NCI-H2081 (cell line): ENCODE results near the gene FSTL5.
A peak's percentile ranks its signal among the peaks of the same experiment; 100 is the strongest.
"Not testable (repeated sequence)": the region's sequence is repeated elsewhere in the genome, so short reads cannot be mapped to it uniquely, and the experiment has no call there.

Experiments
- DNase-seq, 2 experiments: peaks; one replicate each; lab custom pipeline; 2025; lab: John Stamatoyannopoulos, UW

The FSTL5 gene

DNA sequence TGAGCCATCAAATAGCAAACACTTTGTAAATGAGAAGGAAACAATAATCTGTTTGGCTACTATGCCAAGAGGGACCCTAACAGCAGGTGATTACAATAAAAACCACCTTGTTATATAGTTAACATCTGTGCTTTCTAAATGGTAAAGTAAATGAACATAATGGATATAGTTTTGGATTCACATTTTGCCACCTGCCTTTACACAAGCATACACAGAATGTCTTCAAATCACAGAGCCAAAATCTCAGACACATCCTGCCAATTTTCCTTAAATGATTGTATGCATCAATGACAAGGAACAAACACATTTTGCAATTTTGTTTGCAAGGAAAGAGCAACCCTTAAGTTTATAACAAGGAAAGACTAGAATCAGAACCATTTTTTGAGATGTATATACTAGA is 334.2 kb downstream of the FSTL5 start:
- DNase-seq, result peak; percentile 56 to 87

DNA sequence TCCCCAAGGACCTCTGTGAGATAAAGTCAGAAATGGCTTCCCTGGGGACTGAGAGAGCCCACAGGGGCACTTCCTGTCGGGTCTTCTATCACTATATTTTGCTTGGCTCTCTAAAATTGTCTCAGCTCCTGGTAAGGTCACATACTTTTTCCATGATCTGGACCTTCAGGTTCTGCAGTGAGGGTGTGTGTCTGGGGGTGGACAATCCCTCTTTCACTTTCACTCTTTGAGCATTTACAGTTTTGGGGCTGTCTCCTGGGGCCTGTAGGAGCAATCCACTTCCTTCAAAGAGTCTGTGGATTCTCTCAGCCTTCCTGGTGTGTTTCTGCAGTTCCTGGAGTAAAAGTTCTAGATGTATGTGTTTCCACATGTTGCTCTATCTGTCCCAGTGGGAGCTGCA is 335.7 kb downstream of the FSTL5 start:
- DNase-seq, result no peak

DNA sequence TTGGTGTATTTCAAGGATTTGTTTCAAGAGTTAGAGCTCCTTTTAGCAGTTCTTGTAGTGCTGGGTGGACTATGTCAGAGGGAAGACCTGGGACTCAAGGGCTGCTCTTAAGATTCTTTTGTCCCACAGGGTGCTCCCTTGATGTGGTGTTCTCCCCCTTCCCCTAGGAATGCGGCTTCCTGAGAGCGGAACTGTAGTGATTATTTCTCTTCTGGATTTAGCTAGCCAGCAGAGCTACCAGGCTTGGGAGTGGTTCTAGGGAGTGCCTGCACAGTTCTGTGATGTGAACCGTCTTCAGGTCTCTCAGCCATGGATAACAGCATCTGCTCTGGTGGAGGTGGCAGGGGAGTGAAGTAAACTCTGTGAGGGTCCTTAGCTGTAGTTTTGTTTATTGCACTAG is 336.8 kb downstream of the FSTL5 start:
- DNase-seq, result no peak

DNA sequence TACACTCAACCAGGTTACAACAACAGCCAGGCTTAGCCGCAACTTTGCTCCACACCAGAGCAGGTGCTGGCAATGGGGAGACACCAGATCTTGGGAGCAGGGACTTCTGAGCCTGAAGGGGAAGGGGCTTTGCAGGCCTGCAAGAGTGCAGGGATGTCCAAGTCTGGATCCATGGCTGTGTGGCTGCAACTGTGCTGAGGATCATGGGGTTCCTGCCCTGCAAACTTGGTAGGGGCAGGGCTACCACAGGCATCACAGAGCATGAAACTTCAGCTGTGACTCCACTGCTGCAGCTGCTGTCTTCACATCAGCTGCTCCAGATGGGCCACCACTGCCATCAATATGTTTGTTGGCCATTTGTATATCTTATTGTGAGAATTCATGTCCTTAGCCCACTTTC is 340.4 kb downstream of the FSTL5 start:
- no peak for DNase-seq

DNA sequence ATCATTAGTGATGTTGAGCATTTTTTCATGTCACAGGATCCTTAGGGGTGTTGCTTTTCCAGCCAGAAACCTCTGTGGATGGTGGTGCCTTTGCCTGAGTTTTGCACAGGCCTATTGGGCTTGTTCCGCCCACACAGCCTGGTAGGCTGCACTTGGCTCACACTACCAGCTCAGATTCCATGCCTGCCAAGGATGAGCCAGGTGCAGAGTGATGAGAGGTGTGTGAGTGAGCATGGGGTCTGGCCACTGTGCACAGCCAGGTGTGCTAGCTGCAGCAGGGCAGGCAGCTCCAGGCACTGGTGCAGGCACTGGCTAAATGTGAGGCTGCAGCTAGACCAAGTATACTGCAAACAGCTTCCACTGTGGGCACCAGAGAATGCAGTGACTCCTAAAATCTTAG is 341.6 kb downstream of the FSTL5 start:
- no peak for DNase-seq

DNA sequence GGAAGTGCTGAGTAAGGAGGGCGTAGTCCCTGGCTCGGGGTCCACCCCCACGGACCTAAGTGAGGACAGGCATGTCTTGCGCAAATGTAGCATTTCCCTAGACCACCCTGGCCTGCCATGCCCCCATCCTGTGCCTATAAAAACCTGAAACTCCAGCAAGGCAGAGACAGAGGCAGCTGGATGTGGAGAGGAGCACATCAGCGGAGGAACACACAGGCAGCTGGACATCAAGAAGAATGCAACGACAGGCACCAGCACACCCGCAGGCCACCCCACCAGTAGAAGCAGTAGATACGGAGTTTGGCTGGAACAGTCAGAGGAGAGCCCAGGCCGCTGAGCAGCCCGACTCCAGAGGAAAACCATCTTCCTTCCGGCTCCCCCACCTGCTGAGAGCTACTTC is 345.9 kb downstream of the FSTL5 start:
- DNase-seq, result no peak

DNA sequence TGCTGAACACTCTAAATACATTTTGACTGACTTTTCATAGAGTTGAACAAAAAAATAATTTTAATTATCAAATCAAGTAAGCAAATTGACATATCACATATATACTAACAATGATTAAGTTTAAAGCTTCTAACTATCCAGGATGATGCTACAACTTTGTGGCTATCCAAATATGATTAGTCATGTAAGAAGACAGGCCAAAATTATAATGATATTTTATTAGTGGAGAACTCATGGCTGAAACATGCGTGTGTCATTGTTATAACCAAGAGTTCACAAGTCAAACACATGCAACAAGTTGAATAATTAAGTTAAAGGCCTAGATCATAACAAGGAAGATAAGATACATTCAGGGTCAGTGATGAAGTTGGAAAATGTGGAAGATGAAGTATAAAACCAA is 346.8 kb downstream of the FSTL5 start:
- no peak for DNase-seq

DNA sequence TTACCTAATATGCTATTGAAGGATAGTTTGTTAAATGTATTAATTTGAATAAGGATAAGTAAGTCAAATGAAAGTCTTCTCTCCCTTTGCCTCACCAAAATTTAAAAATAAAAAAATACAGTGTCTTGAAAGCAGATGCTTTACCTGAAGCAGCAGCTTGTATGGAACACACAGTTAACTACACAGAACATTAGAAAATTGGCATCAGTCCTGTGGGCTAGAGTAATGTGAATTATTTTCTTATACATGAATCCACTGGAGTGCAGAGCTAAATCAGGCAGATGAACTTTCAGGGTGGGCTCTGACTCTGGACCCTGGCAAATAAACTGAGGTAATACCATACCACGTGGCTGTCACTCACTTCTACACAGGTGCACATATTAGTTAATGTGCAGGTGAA is 348.0 kb downstream of the FSTL5 start:
- no peak for DNase-seq

DNA sequence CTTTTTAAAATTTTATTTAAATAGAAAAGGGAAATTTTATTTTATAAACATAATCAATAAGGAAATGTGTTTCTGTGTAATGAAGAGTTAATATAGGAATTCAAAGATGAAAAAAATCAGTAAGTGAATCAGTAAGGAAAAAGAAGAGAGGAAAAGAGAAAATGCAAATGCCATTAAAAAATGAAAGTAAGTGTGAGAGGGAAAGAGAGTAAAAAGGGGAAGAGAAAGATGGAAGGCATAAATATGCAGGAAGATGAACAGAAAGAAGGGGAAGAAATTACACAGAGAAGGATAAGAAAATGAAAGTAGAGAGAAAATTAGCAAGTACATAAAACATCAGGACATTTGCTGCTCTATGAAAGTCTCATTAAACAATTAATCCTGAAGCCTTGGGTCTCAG is 349.9 kb downstream of the FSTL5 start:
- no peak for DNase-seq

DNA sequence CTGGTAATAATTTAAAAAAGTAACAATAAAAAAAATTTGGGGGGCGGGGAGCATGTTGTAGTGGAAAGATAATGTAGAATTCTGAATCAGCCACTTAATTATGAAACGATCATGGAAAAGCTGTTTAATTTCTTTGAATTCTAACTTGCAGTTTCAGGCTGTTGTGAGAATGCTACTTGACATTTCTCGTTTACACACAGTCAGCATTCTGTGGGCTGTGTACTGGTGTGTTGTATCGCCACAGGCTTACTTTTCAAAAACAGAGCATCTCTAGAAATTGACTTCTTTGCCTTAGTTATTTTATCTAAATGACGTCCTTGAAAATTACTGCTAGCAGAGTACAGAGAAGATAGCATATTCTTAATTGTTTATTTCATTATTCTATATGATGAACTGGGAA is 350.4 kb downstream of the FSTL5 start:
- no peak for DNase-seq

DNA sequence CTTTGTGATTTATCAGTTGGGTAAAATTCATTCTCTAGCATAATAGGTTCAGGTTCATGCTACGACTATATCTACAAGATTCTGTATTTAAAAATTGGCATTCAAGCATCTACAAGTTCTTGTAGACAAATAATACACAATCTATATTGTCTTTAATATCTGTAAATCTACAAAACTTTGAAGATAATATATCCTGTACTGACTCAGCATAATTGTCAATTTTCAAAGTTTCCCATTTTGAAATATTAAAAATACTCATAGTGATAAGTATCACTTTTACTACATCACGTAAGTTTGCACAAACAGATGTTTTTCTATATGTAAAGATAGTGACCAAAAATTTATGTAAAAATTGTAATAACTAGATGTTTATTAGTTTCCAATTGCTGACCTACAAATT is 360.6 kb downstream of the FSTL5 start:
- no peak for DNase-seq

DNA sequence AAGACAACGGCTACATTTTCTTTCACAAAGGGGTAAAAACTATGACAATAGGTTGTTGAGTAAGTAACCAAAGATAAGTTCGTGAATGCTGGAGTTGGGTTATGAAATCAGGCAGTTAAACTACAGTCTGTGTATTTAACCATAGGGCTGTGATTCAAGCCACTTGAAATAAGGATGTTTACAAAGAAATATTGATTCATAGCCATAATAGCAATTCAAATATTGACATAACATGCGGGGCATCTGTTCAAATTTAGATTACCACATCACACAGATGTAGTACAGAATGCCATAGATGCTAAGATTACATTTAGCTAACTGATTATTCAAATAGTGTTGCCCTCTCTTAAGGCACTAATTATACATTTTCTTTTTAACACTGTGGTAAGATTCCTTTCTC is 364.1 kb downstream of the FSTL5 start:
- peak; percentile 34 to 78 for DNase-seq

DNA sequence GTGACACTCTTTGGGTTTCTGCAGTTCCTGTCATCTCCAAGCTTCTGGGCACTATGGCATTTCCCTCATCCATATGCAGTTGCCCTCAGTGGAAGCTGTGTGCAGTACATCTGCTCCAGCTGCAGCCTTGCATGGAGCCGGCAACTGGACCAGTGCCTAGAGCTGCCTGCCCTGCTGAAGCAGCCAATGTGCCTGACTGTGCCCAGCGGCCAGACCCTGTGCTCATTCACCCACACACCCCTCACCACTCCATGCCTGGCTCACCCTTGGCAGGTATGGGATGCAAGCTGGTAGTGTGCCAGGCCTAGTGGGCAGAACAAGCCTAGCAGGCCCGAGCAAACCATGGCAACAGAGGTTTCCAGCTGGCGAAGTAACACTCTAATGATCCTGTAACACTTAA is 370.8 kb downstream of the FSTL5 start:
- DNase-seq, result no peak

DNA sequence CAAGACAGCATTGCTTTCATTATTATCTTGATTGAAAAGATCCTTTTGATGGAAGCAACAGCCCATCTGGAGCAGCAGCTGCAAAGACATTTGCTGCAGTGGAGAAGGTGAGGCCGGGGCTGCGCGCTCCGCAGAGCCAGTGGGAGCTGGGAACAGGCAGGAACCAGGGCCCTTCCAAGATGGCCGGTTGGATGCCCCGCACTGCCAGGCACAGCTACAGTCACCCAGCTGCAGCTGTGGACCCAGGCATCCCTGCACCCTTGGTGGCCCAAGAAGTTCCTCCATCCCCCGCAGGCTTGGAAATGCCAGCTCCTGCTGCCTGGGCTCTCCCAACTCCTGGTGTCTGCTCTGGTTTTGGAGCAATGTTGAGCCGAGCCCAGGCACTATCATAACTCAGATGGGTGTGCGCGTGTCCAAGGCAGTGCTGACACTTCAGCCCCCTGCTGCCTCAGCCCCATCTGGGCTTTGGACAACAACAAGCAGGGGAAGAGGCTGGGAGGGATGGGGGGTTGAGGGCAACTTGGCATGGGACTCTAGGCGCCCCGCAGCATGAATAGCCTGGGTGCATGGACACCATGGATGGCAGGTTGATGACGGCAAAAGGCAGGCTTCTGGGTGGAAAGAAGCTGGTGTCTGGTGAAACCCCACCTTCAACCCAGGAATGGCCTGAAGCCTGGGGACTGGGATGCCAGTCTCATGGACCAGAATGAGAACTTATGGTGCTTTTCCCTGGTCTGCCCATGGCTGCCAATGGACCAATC is 371.8 kb downstream of the FSTL5 start:
- no peak for DNase-seq

DNA sequence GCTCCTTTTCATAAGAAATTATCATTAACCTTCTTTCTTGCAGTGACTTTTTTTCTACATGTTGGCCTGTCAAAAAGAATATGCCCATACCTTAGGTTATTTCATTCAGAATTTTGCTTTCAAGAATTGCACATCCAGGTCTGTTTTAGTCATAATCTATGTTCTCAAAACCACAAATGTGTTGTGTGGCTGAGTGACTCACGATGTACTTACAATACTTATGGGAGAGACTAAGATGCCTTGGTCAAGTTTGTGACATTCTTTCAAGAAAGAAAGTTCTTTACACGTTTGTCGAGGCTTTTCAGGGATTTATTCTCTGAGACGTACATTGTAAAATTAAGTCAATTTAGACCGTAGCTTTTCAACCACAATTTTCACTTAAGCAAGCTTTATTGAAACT is 396.7 kb downstream of the FSTL5 start:
- no peak for DNase-seq

DNA sequence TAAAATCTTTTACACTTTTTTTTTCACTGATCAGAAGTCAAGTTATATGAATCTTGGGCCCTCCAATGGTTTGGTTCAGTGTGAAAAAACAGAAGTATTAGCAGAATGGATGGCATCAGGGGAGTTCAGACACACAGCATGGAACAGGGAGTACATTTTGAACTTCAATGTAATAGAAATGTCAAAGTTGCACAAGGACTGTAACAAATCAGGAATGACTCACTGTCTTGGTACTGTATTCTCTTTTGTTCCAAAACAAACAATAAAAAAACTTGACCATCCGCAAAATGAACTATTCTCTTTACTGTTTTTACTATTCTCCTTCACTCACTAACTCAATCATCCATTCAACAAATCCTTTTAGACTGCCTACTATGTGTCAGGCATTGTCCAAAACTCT is 401.0 kb downstream of the FSTL5 start:
- DNase-seq, result no peak

DNA sequence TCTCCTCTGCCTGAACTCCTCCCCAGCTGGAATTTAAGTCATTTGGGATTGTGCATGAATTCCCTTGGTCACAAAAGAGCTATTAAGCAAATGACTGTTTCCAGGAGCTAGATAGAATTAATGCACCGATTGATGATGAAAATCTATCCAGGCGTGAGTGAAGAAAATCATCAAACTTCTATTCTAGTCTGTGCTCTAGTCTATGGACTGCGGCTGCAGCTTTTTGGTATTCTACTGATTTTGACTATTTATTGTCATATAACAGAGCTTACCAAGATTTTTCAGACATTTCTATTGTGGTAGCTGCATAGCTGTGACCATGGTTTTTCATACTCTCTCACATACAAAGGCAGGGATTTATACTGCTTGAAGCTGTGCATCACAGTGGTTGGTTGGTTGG is 403.8 kb downstream of the FSTL5 start:
- no peak for DNase-seq

DNA sequence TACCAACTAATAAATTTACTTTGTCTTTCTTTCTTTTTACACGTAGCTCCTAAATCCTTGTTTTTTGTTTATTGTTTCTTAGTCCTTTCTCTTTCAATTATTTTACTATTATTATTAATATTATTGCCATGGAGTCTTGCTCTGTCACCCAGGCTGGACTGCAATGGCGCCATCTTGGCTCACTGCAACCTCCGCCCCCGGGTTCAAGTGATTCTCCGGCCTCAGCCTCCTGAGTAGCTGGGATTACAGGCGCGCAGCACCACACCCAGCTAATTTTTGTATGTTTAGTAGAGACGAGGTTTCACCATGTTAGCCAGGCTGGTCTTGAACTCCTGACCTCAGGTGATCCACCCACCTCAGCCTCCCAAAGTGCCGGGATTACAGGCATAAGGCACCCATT is 405.4 kb downstream of the FSTL5 start:
- not testable (repeated sequence) for DNase-seq

DNA sequence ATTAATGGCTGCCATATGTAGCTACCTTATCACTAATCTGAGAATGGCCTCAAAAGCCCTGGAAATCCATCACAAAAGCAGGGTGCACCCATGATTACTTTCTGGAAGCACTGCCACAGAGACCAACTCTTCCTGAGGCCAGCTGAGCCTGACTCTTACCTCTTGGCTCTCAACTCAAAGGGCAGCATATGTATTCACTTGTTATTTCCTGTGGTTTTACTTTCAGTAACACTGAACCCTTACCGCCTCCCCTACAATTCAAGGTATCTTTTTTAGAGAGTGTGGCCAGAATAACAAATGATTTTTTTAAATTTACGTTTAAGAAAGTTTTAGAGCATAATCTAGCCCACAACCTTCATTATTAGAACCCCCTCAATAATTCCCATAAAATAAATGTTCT is 434.9 kb downstream of the FSTL5 start:
- no peak for DNase-seq

DNA sequence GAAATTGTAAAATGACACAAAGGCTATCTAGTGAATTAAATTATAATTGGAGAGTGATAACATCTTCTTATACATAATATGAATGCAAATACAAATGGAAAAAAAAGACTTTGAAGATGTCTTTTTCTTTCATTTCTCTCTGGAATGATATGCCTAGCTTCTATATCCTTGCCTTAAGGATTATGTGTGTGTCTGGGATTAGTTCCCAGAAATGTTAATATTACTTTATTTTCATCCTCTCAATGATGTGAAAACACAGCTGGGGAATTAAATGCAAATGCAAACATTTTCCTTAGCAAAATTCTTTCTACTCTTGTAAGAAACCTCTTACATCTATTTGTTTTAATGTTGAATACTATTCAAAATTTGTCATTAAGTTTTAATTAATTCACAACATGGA is 441.9 kb downstream of the FSTL5 start:
- no peak for DNase-seq

DNA sequence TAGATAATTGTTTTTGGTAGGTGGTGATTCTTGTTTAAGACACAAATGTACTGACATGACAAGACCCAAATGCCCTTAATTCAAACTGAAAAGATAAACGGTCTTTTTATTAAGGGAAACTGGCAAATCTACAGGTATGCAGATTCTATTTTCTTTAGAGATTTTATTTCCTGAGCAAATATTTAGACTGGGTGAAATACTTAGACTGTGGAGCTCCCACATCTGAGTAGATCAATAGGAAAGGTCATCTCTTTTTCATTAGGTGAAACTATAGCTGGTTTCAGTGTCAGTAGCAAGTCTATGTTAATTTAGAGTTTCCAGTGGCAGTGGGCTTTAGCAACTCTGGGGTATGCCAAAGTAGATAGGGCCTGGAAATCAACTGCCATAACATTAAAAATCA is 446.7 kb downstream of the FSTL5 start:
- no peak for DNase-seq

DNA sequence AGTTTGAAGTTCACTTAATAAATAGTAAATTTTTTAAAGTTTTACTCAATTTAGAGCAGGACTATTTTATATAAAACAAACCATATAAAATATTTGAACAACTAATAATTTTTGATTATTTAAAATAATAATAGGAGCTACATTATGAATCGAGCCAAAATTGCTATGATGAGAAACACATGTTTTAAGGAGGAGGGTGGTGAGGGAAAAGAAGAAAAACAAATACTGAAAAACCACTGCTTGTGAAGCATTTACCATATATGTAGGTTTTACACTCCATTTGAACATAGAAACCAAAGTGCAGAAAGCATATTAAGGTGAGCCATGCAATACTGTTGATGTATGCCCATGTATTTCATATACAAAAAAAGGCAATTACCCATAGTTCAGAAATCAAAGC is 448.9 kb downstream of the FSTL5 start:
- DNase-seq, result no peak

DNA sequence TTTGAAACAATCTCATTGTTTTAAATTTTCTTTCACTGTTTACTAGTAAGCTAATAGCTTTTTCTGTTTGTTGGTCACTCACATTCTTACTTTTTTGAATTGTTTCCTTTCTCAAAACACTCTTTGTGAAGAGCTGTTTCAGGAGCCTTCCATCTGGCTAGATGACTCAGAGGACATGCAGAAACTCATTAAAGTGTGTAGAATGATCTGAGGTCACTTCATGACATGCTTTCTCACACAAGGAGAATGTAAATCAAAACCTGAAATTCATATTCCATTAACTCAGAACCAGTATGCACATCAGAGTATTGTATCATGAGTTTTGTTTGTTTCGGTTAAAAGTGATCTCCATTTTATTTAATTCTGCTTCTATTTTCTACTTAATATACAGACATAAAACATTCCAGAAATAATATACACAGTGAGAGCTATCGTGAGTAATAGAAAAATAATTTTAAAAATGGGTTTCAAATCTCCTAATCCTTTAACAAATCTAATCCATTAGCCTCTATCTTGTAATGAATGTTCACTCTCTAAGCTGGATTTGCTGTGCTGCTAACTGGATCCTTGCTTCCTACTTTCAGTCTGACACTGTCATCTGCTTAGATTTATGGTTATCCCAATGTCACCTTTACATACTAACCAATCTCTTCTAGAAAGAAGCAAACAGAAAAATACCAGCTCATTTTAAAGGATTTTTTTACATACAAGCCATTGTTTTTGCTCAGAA is 449.6 kb downstream of the FSTL5 start:
- DNase-seq, result no peak

DNA sequence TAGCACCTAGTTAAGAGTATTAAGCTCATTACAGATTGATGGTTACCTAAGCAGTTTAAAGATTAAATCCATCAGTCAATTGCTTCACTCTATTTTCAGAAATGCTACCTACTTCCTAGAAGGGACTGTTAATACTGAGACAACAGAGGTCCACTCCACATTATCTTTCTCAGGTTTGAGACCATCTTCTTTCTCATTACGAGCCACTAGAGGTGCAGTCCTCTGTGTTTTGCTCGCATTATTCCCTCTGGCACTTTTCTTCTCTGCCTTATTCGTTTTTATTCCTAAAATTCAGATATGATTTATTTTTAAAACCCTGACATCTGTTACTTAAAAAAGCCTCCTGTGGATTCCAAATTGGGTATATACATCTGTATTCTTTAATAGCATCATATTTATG is 459.1 kb downstream of the FSTL5 start:
- no peak for DNase-seq
